ENCODE results near the gene XAF1. TPM values are rescaled to one million over a fixed set of nuclear protein-coding genes. Genes with fewer than 3 reads are reported as not detected.

The XAF1 gene
- polyA plus RNA-seq, 1 donor (not counting 4 experiments of a cell fraction or from before 2014, with no cell fraction given): 10.6 TPM

DNA sequence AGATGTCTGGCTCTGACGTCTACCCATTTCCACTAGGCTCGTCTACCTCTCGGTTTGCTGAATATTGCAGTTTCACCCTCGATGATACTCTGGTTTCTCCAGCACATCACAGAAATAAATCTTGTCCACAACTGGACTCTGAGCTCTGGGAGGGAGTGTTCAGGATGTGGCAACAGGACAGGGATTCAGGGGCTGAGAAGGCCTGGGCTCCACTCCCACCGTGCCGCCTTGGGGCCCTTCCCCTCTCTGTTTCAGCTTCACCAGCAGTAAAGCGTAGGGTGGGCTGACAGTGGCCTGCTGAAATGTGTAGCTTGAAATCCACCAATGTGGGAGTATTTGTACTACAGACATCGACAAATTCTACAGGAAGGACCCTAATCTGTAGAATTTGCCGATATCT is 55.7 kb downstream of the XAF1 start:
- dilution Hi-C loops (cut with MboI; ENCODE audit: extremely low pct_ligation_motif_present, low sequenced_read_pairs): no loop called here
- no peaks in the 10 kb centered on the region for H3K36me3 ChIP-seq (ENCODE audit: control insufficient read depth in 2 of 2, extremely low read depth in 1 of 2, insufficient read depth in 2 of 2, low read length in 2 of 2)
- H3K27me3 ChIP-seq (ENCODE audit: control insufficient read depth, extremely low read depth, insufficient read depth, low read length): no peaks in the 10 kb centered on the region
- no peaks in the 10 kb centered on the region for H3K9me3 ChIP-seq (ENCODE audit: control insufficient read depth, low read depth, low read length)
- H3K9me1 ChIP-seq (ENCODE audit: control insufficient read depth, extremely low read depth, insufficient read depth, low read length): no peaks in the 10 kb centered on the region
- DNase-seq (ENCODE audit: low read depth, low spot score): no peak
- no peaks in the 10 kb centered on the region for H3K4me1 ChIP-seq (ENCODE audit: control insufficient read depth, extremely low read depth, insufficient read depth, low read length)
- no peak overlapping the region for H2AFZ ChIP-seq (ENCODE audit: control insufficient read depth, low read length)
- no peak overlapping the region for H3K4me2 ChIP-seq (ENCODE audit: control insufficient read depth, extremely low read depth, insufficient read depth, low read depth, low read length)
- no peak overlapping the region for H3K27ac ChIP-seq (ENCODE audit: control insufficient read depth, insufficient read depth, low read length)
- H4K20me1 ChIP-seq (ENCODE audit: control insufficient read depth, extremely low read depth, insufficient read depth, low read length): no peaks in the 10 kb centered on the region
- H3K9ac ChIP-seq (ENCODE audit: control insufficient read depth, extremely low read depth, insufficient read depth, low read length): no peak overlapping the region
- TF ChIP-seq, protein P1, sequence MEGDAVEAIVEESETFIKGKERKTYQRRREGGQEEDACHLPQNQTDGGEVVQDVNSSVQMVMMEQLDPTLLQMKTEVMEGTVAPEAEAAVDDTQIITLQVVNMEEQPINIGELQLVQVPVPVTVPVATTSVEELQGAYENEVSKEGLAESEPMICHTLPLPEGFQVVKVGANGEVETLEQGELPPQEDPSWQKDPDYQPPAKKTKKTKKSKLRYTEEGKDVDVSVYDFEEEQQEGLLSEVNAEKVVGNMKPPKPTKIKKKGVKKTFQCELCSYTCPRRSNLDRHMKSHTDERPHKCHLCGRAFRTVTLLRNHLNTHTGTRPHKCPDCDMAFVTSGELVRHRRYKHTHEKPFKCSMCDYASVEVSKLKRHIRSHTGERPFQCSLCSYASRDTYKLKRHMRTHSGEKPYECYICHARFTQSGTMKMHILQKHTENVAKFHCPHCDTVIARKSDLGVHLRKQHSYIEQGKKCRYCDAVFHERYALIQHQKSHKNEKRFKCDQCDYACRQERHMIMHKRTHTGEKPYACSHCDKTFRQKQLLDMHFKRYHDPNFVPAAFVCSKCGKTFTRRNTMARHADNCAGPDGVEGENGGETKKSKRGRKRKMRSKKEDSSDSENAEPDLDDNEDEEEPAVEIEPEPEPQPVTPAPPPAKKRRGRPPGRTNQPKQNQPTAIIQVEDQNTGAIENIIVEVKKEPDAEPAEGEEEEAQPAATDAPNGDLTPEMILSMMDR (optimal IDR thresholded peaks at IDR 0.05 in 1 of 3, IDR thresholded peaks at IDR 0.05 in 1 of 3, conservative IDR thresholded peaks at IDR 0.05 in 1 of 3; ENCODE audit: extremely low read depth in 1 of 3, insufficient read depth in 2 of 3, low read length in 3 of 3): no peak
- no peak for TF ChIP-seq EZH2 (IDR thresholded peaks at IDR 0.05; ENCODE audit: low read length)
- FAIRE-seq: no peak
- no peak overlapping the region for H3K4me3 ChIP-seq (ENCODE audit: control insufficient read depth in 2 of 3, extremely low read depth in 1 of 3, insufficient read depth in 2 of 3, low read depth in 1 of 3, low read length in 3 of 3)
- no peaks in the 10 kb centered on the region for H3K79me2 ChIP-seq (ENCODE audit: control insufficient read depth, insufficient read depth, low read length)

DNA sequence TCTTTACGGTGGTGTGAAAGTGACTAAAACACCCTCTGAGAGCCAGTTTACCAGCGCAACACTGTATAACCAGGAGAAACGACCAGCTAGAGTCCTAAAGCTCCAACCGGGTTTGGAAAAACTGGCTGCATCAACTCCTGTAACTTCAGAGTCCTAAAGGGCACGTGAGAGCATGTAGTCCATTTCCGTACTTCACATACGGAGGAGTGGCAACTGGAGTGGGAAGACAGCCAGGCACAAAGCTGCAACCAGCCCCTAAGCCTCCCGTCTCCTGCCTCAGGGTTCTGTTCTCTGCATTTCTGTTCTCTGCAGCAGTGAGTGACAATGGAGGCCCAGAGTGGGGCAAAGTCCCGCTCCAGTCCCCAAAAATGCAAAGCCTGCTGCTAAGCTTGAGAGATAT is 56.4 kb downstream of the XAF1 start:
- H3K9ac ChIP-seq (ENCODE audit: control insufficient read depth, extremely low read depth, insufficient read depth, low read length): no peak overlapping the region
- no peak overlapping the region for H2AFZ ChIP-seq (ENCODE audit: control insufficient read depth, low read length)
- H3K4me3 ChIP-seq (ENCODE audit: control insufficient read depth in 2 of 3, extremely low read depth in 1 of 3, insufficient read depth in 2 of 3, low read depth in 1 of 3, low read length in 3 of 3): no peak overlapping the region
- H3K27ac ChIP-seq (ENCODE audit: control insufficient read depth, insufficient read depth, low read length): no peak overlapping the region
- H3K79me2 ChIP-seq (ENCODE audit: control insufficient read depth, insufficient read depth, low read length): no peaks in the 10 kb centered on the region
- H3K36me3 ChIP-seq (ENCODE audit: control insufficient read depth in 2 of 2, extremely low read depth in 1 of 2, insufficient read depth in 2 of 2, low read length in 2 of 2): no peaks in the 10 kb centered on the region
- dilution Hi-C loops (cut with MboI; ENCODE audit: extremely low pct_ligation_motif_present, low sequenced_read_pairs): no loop called here
- TF ChIP-seq EZH2 (IDR thresholded peaks at IDR 0.05; ENCODE audit: low read length): no peak
- TF ChIP-seq, protein P1 (optimal IDR thresholded peaks at IDR 0.05 in 1 of 3, IDR thresholded peaks at IDR 0.05 in 1 of 3, conservative IDR thresholded peaks at IDR 0.05 in 1 of 3; ENCODE audit: extremely low read depth in 1 of 3, insufficient read depth in 2 of 3, low read length in 3 of 3): no peak
- no peaks in the 10 kb centered on the region for H4K20me1 ChIP-seq (ENCODE audit: control insufficient read depth, extremely low read depth, insufficient read depth, low read length)
- no peaks in the 10 kb centered on the region for H3K9me1 ChIP-seq (ENCODE audit: control insufficient read depth, extremely low read depth, insufficient read depth, low read length)
- H3K27me3 ChIP-seq (ENCODE audit: control insufficient read depth, extremely low read depth, insufficient read depth, low read length): no peaks in the 10 kb centered on the region
- DNase-seq (ENCODE audit: low read depth, low spot score) (no peak), FAIRE-seq (no peak)
- H3K4me1 ChIP-seq (ENCODE audit: control insufficient read depth, extremely low read depth, insufficient read depth, low read length): no peaks in the 10 kb centered on the region
- H3K4me2 ChIP-seq (ENCODE audit: control insufficient read depth, extremely low read depth, insufficient read depth, low read depth, low read length): no peak overlapping the region
- H3K9me3 ChIP-seq (ENCODE audit: control insufficient read depth, low read depth, low read length): no peaks in the 10 kb centered on the region

Data from keratinocyte (primary cell).